ENCODE results near the gene PLOD2. TPM values are rescaled to one million over a fixed set of nuclear protein-coding genes. Genes with fewer than 3 reads are reported as not detected.

Gene PLOD2
- total RNA-seq, 1 experiment from 2014 or later, result 19.3 TPM

DNA sequence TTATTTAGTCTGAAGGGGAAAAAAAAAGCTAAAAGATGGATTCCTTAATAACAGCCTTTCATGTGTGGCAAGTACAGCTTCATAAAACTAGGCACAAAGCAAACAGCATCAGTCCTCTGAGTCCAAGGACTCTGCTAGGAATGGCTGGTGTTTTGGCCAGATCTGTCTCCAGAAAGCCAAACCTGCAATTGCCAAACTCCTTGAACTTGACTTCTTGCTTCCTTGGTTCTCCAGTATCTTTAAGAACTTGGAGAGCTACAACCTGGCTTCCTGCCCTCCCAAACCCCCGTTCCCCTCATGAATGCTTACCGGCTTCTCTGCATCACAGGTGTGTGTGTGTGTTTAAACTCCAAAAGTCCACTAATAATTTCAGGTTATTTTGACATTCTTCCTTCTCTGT, 1.6 kb upstream of the PLOD2 start:
- no peak overlapping the region for H4K91ac ChIP-seq (ENCODE audit: insufficient read length, low read depth, low read length)
- no peak for DNase-seq
- no peak overlapping the region for H2BK15ac ChIP-seq (ENCODE audit: low read depth, low read length)
- no peaks in the 10 kb centered on the region for H3K23me2 ChIP-seq (ENCODE audit: insufficient read length, low read depth, low read length, poor library complexity, severe bottlenecking)
- no peak overlapping the region for H3K4me2 ChIP-seq (ENCODE audit: insufficient read depth, insufficient read length, low read length)
- H2BK5ac ChIP-seq (ENCODE audit: insufficient read length, low read length), result no peak overlapping the region
- peak overlapping the region; percentile 79 to 80; a peak in 2 of 5 replicates for H3K4me3 Mint-ChIP-seq
- no peak overlapping the region for H3K23ac ChIP-seq (ENCODE audit: insufficient read length, low read depth, low read length)
- no peaks in the 10 kb centered on the region for H4K20me1 ChIP-seq (ENCODE audit: control insufficient read depth, insufficient read depth, insufficient read length)
- H3K56ac ChIP-seq (ENCODE audit: insufficient read length, low read depth, low read length), result no peak overlapping the region
- H3K4me1 ChIP-seq (ENCODE audit: insufficient read depth, low read length), result peaks cover 5% of the 10 kb centered on the region; the same call in 1 of the 2 replicates
- no peak overlapping the region for H3K18ac ChIP-seq (ENCODE audit: insufficient read length, low read depth, low read length)
- H3K27me3 ChIP-seq (ENCODE audit: insufficient read depth, low read length), result no peaks in the 10 kb centered on the region
- H3K27me3 Mint-ChIP-seq (ENCODE audit: low read depth), result peaks cover 16% of the 10 kb centered on the region
- no peaks in the 10 kb centered on the region for H3K9me3 ChIP-seq (ENCODE audit: control insufficient read depth, low read depth, low read length)
- no peak overlapping the region for H3K14ac ChIP-seq (ENCODE audit: insufficient read depth, low read length)
- no peak overlapping the region for H2AK5ac ChIP-seq (ENCODE audit: insufficient read length, low read length)
- no peak overlapping the region for H2BK120ac ChIP-seq (ENCODE audit: low read depth, low read length, poor library complexity, severe bottlenecking)
- H4K5ac ChIP-seq (ENCODE audit: insufficient read length, low read depth, low read length), result no peak overlapping the region
- peaks cover 30 to 39% of the 10 kb centered on the region in 2 experiments for H3K4me1 Mint-ChIP-seq
- no peaks in the 10 kb centered on the region for H3K9me3 Mint-ChIP-seq
- H3K79me2 ChIP-seq (ENCODE audit: insufficient read depth, low read length), result no peaks in the 10 kb centered on the region; the same call in 1 of the 2 replicates
- H4K8ac ChIP-seq (replicated peaks; ENCODE audit: insufficient read length, low read depth, low read length), result no peak overlapping the region
- no peak for TF ChIP-seq CTCF (conservative IDR thresholded peaks at IDR 0.05)
- H3K79me1 ChIP-seq (ENCODE audit: insufficient read depth, low read depth, low read length, poor library complexity, severe bottlenecking), result no peaks in the 10 kb centered on the region
- H3T11ph ChIP-seq (ENCODE audit: low read length), result no peak overlapping the region
- H3K4ac ChIP-seq (ENCODE audit: low read depth, low read length), result no peak overlapping the region
- no peak overlapping the region for H2AFZ ChIP-seq (ENCODE audit: low read length)
- H2BK12ac ChIP-seq (ENCODE audit: insufficient read length, low read depth, low read length), result no peak overlapping the region
- H3K9ac ChIP-seq (ENCODE audit: extremely low read depth, insufficient read length, low read length), result no peak overlapping the region
- no peaks in the 10 kb centered on the region for H3K36me3 Mint-ChIP-seq (ENCODE audit: insufficient read depth in 1 of 3, low read depth in 3 of 3)
- H2BK20ac ChIP-seq (ENCODE audit: low read depth, low read length, poor library complexity, severe bottlenecking), result no peak overlapping the region
- H3K27ac Mint-ChIP-seq, result no peak overlapping the region; a peak in 1 of 7 replicates
- WGBS (ENCODE audit: extremely low coverage, insufficient read length, low lambda C conversion rate), result no CpG with 5 or more reads among the region's 2 CpGs
- no peak overlapping the region for H3K27ac ChIP-seq (ENCODE audit: insufficient read length, low read depth, low read length)

Measured in H9 (cell line).